HG03575 (cell line): ENCODE results near the gene MELTF.

Experiments
- ATAC-seq: cut with Tn5 transposase; IDR thresholded peaks from one replicate; pipeline ENCODE4 v1.9.1; 2021; ENCODE audit not compliant: unreplicated experiment, insufficient number of reproducible peaks, low FRiP score; ENCODE audit errors: extremely low read depth

Gene MELTF

DNA sequence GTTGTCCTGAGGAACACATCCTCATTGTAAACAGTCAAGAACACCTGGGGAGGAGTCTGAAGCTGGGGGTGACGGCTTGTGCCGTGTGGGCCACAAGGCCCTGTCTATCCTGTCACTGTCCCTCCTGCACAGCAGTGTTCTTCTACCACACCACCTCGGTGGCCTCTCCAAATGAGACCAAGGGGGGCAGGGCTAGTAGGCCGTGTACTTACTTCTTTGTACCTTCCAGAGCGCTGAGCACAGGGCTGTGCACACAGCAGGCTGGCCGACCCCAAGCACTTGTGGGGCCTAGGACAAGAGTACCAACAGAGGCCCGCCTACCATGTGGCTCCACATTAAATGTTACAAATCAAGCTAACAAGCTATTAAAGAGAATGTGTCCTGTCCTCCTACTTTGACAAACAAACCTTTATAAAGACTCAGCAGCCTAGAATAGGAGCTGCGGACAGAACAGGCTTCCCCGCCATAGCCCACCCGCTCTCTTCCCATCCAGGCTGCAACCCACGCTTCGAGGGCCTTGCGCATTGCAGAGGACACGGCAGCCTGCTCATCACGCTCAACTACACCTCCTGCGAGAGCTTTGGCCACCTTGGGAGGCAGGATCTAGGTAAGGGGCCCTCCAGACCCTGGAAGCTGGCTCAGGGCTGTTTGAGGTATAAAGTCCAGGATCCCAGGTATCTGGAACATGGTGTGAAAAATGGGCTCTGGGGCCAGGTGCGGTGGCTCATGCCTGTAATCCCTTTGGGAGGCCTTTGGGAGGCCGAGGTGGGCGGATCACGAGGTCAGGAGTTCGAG is 30.5 kb downstream of the MELTF start:
- ATAC-seq, result no peak

DNA sequence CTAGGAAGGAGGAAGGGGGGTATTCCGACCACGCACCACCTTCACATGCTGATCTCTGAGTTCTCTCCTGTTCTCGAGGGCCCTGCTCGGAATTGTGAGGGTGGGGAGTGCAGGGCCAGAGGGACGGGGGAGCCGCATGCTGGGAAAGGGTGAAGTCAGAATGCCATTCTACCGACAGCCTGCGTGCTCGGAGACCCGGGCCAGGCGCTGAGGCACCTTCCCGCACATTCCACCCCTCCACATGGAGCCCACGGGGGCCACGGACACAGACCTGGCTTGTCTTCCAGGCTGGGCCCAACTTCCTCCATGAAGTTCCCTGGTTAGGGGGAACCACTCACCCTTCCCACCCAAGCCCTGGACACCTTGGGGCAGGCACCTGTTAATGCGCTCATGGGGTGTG is 32.3 kb downstream of the MELTF start:
- no peak for ATAC-seq

DNA sequence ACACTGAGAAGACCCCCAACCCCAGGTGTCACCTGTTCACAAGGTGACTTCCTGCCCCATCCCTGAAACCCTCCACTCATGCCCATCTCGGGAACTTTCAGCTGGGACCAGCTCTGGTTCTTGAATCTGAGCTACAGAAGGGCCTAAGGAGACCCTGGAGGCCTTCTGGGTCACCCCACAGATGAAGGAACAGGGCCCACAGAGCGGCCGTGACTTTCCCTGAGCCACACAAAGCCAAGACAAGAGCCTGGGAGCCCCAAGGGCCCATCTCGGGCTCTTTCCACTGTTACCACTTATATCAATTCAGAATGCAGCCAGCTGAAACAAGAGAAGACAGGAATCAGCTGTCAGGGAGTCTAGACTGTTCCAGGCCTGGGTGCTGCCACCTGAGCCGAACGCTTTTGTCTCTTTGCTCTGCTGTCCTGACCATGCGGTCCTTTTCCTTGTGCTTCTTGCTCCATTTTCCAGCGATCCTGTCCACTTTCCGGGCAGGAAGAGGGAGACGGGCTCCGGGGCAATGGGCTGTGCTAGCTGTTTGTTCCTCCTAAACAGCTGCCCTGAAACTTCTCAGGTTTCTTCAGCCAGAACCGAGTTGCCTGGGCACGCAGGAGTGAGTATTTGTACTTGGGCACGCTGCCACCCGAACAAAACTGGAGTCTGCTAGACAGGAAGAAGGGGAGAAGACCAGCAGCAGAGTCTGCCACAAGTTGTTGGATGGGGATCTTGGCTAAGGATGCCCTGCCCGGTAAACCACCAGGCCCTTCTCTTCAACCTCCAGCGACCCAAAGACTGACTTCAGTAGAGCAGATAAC is 33.0 kb downstream of the MELTF start:
- ATAC-seq, result no peak

DNA sequence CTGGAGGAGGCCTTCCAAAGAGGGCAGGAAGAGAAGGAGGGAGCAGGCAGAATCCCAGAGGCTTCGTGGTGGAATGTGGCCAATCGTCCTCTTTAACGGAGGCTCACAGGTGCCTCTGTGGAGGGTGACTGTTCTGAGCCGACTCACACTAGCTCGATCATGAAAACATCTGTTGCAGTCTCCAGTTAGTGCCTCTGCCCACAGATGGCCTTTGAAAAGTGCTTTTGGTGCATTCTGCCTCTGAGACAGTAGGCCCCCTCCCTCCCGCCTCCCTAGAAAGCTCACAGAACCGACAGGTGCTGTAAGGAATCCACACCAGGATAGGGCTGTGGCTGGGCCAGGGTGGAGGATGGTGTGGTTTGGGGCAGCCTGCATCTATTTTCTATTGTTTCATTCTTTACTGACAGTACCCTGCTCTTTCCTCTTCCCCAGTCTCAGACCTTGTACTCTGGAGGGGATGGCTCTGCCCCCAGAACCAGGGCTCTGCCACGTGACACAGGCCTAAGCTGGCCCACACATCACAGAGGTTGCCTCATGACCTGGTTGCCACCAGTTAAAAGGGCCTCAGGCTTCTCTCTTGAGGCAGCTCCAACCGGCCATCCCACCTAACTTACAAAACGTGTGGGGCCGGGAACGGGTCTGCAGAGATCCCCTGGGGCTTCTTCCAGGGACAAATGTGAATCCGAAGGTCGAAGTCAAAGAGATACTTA is 33.8 kb downstream of the MELTF start:
- no peak for ATAC-seq

DNA sequence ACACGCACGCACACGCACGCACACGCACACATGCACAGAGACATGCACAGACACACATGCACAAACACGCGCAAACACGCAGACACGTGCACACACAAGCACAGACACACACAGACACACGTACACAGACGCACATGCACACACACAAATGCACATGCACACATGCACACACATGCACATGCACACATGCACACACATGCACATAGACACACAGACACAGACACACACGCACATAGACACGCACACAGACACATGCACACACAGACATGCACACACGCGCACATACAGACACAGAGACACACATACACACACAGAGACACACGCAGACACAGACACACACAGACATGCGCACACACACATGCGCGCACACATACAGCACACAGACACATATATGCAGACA is 34.6 kb downstream of the MELTF start:
- no peak for ATAC-seq

DNA sequence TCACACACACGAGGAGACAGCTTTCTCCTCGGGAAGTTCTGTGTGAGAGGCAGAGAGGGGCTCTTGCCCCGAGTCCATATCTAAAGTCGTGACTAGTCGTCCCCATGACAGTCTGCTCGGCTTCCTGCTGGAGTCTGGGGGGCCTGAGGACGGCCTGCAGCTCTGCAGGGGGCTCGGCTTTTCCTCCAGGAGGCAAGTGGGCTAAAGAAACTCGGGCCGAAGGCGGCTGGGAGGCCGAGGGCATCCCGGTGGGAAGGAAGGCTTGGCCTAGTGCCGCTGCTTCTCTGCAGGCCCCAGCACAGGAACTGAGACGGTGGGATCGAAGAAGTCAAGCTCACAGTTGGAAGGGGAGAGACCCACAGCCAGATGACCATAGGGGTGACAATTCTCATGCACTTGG is 35.6 kb downstream of the MELTF start:
- ATAC-seq, result no peak

DNA sequence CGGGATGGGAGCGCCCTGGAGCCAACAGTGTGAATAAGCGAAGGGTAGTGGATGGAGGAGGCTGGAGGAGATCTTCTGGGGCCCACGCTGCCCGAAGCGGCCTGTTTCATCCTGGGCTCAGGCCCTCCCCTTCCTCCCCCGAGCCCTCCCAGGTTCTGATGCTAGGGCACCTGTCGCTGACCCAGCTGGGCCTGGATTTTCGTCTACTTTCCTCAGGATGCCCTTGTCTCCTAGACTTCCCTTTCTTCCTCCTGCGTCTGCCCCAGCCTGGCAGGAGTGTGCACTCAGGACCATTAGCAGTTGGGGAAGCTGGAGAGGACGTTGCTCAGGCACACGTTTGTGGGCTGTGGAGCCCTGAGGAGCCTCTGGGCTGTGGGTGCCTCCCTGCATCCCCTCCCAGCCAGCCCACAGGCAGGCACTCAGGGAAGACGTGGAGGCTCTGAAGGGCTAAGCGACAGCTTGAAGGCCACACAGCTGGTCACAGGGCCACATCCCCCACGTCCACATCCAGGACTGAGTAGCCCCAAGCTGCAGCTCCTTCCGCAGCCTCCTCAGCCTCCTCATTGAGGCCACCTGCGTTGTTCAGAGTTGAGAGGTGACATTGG is 37.1 kb downstream of the MELTF start:
- ATAC-seq, result no peak

DNA sequence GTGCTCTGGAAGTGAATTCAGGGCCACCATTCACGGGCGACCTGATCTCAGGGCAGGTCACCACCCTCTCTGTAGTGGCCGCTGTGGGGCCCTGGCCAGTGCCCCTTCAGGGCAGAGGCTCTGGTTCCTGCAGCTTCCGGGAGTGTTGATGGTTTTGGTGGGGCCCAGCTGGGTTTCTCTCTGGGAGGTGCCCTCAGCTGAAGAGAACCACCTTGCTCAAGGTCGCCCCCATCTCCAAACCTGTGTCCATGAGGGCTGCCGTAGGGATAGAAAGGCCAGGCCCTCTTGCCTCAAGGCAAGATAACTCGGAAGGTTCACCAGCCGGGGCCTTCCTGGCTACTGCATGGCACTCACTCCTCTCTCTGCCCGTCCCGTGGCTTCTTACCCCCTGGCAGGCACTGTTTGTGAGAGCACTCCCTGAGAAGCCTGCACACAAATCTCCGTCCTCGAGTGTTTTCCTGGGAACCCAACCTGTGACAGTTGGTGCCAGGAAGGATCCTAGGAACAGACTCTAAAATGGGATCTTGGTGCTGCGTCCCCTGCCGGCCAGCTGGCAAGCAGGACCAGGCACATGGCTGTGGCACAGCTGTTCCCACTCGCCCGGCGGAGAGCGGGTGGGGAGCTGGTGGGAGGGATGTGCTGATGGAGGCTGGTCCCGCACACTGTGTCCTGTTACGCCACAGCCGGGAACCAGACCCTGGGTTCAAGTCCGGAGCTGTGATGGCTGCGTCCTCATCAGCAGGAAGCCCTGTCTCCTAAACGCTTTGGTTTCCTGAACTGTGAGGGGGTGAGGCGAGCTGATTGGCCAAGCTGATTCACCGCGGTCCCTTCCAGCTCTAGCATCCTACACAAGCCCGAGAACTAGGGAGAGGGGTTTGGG is 37.8 kb downstream of the MELTF start:
- no peak for ATAC-seq

DNA sequence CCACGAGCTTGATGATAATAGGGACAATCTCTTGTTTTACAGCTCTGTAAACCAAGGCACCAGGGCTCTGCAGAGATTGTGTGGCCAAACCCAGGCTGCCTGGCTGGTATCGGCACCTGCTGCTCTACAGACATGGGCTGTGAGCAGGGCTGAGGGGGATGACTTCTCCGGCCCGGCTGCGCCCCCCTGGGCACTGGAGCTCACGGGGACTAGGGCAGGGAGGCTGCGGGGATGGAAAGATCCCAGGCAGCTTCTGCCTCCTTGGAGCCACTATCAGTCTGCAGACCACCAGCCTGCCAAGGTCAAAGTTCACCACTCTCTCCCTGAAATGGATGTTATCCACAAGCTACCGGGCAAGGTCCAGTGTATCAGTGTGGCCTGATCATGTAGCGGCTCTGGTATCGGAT is 39.0 kb downstream of the MELTF start:
- ATAC-seq, result no peak

DNA sequence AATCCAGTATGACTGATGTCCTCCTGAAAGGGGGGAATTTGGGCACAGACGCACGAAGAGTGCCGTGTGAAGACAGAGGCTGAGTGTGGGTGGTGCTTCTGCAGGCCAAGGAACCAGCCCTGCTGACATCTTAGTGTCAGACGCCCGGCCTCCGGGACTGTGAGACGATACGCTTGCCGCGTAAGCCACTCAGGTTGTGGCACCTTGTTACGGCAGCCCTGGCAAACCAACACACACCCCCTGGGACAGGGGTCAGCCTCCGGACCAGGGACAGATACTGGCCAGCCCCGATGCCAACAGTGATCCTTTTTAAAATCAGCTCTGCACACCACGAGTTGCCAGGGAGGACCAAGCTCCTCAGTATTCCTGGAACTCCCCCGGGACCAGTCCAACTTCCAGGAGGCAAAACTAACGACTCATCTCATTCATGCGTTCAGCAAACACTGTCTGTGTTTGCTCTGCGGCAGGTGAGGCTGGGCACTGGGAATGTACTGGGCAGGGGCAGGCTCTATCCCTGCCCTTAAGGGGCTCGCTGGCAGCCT is 39.8 kb downstream of the MELTF start:
- no peak for ATAC-seq

DNA sequence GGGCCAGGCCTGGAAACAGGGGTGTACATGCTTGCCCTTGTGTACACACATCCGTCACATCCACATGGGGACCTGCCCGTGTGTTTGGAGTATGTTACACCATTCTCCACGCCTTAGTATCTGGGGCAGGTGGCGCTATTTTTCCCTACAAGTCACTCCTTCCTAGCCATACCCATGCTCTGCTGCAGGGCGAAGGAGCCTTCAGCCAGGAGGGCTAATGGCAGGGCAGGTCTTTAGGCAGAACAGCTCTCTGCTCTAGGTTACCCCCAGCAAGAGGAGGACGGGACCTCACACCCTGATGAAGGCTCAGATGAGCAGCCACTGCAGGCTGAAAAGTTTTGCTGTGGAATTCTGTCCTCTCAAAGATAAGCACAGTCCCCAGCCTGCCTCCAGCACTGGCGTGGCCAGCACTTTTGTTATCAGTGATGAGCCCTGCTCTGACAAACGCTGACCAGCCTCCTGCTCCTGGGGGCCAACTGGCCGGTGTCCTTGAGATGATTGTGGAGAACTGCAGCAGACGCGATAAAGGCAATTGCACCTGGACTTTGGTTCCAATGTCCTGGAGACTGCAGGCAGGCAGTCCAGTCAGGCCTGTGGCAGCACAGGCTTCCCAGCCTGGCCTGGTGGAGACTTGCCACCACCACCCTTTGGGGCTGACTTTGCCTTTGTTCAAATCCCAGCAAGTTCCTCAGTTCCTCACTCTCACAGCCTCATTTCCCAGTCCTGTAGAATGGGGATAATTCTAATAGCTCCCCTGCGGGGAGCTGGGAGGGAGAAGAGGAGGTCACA is 41.2 kb downstream of the MELTF start:
- ATAC-seq, result no peak

DNA sequence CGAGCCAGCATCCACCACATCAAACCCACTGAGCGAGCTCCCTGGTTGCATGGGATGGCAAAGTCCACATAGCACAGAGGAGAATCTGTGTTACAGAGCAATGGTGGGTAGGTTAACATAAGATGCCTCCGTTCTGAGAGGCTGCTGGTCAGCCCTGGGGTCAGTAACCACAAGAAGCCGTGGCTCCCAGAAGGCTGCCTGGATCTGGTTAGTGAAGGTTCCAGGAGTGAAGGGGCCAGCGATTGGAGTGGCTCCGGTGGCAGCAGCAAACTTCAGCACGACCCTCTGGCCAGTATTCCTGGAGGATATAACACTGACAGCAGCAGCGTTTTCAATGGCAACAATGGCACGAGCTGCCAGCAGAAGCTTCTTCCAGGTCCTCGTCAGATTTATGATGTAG is 42.6 kb downstream of the MELTF start:
- no peak for ATAC-seq

DNA sequence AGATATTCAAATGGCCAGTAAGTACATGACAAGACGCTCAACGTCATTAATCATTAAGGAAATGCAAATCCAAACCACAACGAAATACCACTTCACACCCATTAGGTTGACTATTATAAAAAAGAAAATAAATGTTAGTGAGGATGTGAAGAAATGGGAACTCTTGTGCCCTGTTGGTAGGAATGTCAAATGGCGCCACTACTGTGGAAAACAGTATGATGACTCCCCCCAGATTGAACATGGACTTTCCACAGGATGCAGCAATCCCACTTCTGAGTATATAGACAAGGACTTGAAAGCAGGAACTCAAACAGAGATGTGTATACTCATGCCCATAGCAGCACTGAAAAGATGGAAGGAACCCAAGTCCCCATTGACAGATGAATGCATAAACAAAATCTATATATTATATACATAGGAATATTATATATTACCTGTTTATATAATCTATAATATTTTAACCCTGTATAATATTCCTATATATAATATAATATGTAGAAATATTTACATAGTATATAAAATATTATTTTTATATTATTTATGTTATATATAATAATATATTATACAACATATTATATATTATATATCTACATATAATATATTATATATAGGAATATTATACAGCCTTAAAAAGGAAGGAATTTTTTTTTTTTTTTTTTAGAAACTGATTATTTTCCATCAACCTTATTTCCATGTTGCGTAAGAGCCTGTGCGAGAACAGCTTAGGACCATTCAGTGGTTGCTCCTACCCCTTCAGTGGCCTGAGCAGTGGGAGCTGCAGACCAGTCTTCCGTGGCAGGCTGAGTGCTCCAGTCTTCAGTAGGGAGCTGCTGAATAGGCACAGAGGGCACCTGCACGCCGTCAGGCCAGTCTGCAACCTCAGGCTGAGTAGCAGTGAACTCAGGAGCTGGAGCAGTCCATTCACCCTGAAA is 43.4 kb downstream of the MELTF start:
- ATAC-seq, result no peak

DNA sequence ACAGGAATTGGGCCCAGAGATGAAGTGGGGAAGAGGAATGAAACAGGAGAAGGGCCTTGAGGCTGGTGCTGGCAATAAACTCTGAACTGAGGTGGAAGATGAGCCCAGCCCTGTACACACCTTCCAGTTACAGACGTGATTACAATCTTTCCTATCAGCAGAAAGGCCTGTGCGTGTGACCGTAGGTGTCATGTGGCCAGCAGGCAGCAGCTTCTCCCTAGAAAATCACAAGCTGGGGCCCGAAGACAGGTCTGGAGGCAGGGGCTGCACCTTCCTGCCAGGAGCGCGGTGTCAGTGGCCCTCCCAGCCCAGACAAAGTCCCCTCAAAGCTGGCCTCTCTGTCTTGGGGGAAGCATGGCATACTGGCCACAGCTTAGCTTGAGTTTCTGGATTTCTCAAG is 44.3 kb downstream of the MELTF start:
- no peak for ATAC-seq

DNA sequence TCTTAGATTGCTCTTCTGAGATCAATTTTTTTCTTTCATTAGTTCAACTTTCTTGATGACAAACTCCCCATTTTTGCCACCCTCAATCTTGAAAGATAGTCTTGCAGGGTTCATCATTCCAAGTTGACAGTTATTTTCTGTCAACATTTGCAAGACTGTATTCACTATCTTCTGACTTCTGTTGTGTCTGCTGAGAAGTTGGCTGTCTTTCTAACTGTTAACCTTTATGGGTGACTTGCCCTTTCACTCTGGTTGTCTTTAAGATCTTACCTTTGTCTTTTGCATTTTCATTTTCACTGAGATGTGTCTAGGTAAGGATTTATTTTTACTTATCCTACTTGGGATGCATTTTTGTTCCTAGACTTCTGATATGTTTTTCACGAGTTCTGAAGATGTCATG is 46.4 kb downstream of the MELTF start:
- ATAC-seq, result no peak

DNA sequence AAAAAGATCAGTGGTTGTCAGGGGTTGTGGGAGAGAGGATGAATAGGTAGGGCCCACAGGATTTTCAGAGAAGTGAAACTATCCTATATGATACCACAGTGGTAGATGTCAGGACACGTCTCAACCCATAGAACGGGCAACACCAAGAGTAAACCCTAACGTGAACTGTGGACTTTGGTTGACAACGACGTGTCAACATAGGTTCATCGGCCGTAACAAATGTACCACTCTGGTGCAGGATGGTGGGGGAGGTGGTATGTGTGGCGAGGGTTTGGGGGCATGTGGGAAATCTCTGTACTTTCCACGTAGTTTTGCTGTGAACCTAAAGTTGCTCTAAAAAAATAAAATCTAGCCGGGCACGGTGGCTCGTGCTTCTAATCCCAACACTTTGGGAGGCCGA is 48.0 kb downstream of the MELTF start:
- ATAC-seq, result no peak

DNA sequence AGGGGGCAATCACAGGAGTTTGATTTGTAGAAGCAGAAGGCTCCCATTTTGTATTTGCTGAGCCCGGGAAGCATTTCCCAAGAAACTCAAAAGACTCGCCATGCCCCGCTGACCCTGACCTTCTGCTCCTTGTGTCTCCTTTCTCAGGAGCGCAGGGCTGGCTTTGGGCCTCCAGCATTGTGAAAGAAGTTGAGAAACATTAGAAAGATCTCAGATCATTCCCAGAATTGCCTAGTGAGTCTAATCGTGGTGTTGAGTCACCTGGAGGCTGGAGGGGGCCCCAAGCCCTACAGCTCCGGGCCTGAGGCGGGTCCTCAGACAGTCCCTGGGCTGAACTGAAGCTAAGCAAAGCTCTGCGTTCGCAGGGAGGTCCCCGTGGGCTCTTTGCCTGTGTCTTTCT is 50.1 kb downstream of the MELTF start:
- ATAC-seq, result no peak
